Uterus (tissue), 4 donors: ENCODE measurements around the gene G6PD. TPM values are rescaled to one million over a fixed set of nuclear protein-coding genes. Genes with fewer than 3 reads are reported as not detected.
A peak's percentile ranks its signal among the peaks of the same experiment; 100 is the strongest.

Experiments
- DNase-seq, 2 donors: peaks; one replicate each; pipeline ENCODE4 v3.0.0-alpha.2; 2019 to 2020
- H3K27ac ChIP-seq, 2 donors: fragments of 200-600 bp; sonication (generic); 1 replicate in 1 of 2; 2 replicates in 1 of 2; pipeline ENCODE4 v1.5.1; 2016 to 2018
- H3K27me3 ChIP-seq, 2 donors: fragments of 200-600 bp; sonication (generic); one replicate each; pipeline ENCODE4 v1.5.1; 2018 to 2019; ENCODE audit warnings: control low read depth in 1 of 2
- H3K36me3 ChIP-seq, 2 donors: fragments of 200-600 bp; sonication (generic); one replicate each; pipeline ENCODE4 v1.5.1; 2019; ENCODE audit warnings: control low read depth in 1 of 2
- H3K4me1 ChIP-seq, 2 donors: fragments of 200-600 bp; sonication (generic); one replicate each; pipeline ENCODE4 v1.5.1; 2018 to 2019; ENCODE audit warnings: control low read depth in 1 of 2
- H3K4me3 ChIP-seq, 2 donors: fragments of 200-600 bp; sonication (generic); 1 replicate in 1 of 2; 2 replicates in 1 of 2; pipeline ENCODE4 v1.5.1; 2018 to 2019; ENCODE audit warnings: mild to moderate bottlenecking in 1 of 2
- H3K9me3 ChIP-seq, 2 donors: fragments of 200-600 bp; sonication (generic); one replicate each; pipeline ENCODE4 v1.5.1; 2019; ENCODE audit warnings: control low read depth in 1 of 2
- CTCF ChIP-seq, 4 experiments: fragments of 200-600 bp in 2 of 4; fragments of 450-650 bp in 2 of 4; sonication (generic) in 2 of 4; IDR thresholded peaks; one replicate each; pipeline ENCODE4 v1.5.1; 2016 to 2019; ENCODE audit warnings: antibody characterized with exemption in 4 of 4, mild to moderate bottlenecking in 2 of 4, moderate library complexity in 1 of 4
- POLR2A ChIP-seq, 2 donors: fragments of 450-650 bp; IDR thresholded peaks; one replicate each; pipeline ENCODE4 v1.6.1; 2016; ENCODE audit warnings: antibody characterized with exemption in 2 of 2, mild to moderate bottlenecking in 1 of 2, moderate library complexity in 1 of 2
- intact Hi-C: fragments of 100-400 bp; cut with DNase I; formaldehyde crosslinking; loops from one replicate; pipeline ENCODE4 v1.15.1; 2023; ENCODE audit warnings: low total_unique reads
- total RNA-seq, 4 donors: library from RNA; depleted of rRNA in 3 of 4; stranded (reverse); fragments of >200 nt in 3 of 4; gene quantifications; one replicate each; pipeline versions ENCODE4 v1.1.0 to v1.2.4, GENCODE V29; 2014 to 2023
- donor health status: DM: yes; HTN: yes; CAD: no.

G6PD gene
- total RNA-seq, 4 donors from 2014 or later: 15.5 to 69.6 (median 23.8) TPM

- intact Hi-C loops: no loop called here
- H3K27me3 ChIP-seq: no peaks in the 10 kb centered on the region
- TF ChIP-seq CTCF (IDR thresholded peaks at IDR 0.05): no peak
- no peak for TF ChIP-seq POLR2A (IDR thresholded peaks at IDR 0.05)
- no peak for DNase-seq
- no peak overlapping the region for H3K4me3 ChIP-seq
- H3K27ac ChIP-seq: no peak overlapping the region
- no peaks in the 10 kb centered on the region for H3K9me3 ChIP-seq
- H3K36me3 ChIP-seq: no peaks in the 10 kb centered on the region
- no peaks in the 10 kb centered on the region for H3K4me1 ChIP-seq
Observed at GRCh38 chrX:154495472-154495922, 51.1 kb downstream of the G6PD start.

- Histone ChIP-seq H3K9me3 (no peaks in the 10 kb centered on the region), H3K4me1 (no peaks in the 10 kb centered on the region), H3K36me3 (no peaks in the 10 kb centered on the region), H3K27me3 (no peaks in the 10 kb centered on the region), H3K4me3 (no peak overlapping the region), H3K27ac (no peak overlapping the region)
- intact Hi-C loops: no loop called here
- TF ChIP-seq CTCF (IDR thresholded peaks at IDR 0.05) (no peak), POLR2A (IDR thresholded peaks at IDR 0.05) (no peak)
- no peak for DNase-seq
Observed at GRCh38 chrX:154494715-154495114, 51.9 kb downstream of the G6PD start.

GRCh38 chrX:154490414-154491083 lies 56.1 kb downstream of the G6PD start, which contains the start of gene SLC10A3:
SLC10A3 (minus strand) TSS chrX:154490629; CDS start chrX:154488940, 1,689 bp downstream.
- intact Hi-C loops: no loop called here
- Histone ChIP-seq H3K4me3 (peak within 1 kb of the TSS; percentile 37 to 65), H3K9me3 (no peaks in the 10 kb centered on the region), H3K36me3 (no peaks in the 10 kb centered on the region), H3K4me1 (no peaks in the 10 kb centered on the region), H3K27ac (peak within 1 kb of the TSS; percentile 74 to 93), H3K27me3 (no peaks in the 10 kb centered on the region)
- DNase-seq: peak; percentile 91 to 92
- TF ChIP-seq POLR2A (IDR thresholded peaks at IDR 0.05) (peak; percentile 70 to 94), CTCF (IDR thresholded peaks at IDR 0.05) (no peak)

GRCh38 chrX:154490021-154490413 lies 56.6 kb downstream of the G6PD start:
- intact Hi-C loops: no loop called here
- H3K4me3 ChIP-seq: peak overlapping the region; percentile 37 to 65
- DNase-seq: peak; percentile 58 to 72
- H3K9me3 ChIP-seq: no peaks in the 10 kb centered on the region
- peak overlapping the region; percentile 74 to 93 for H3K27ac ChIP-seq
- no peaks in the 10 kb centered on the region for H3K36me3 ChIP-seq
- H3K4me1 ChIP-seq: no peaks in the 10 kb centered on the region
- H3K27me3 ChIP-seq: no peaks in the 10 kb centered on the region
- no peak for TF ChIP-seq POLR2A (IDR thresholded peaks at IDR 0.05)
- no peak for TF ChIP-seq CTCF (IDR thresholded peaks at IDR 0.05)

- DNase-seq: no peak
- Histone ChIP-seq H3K27me3 (no peaks in the 10 kb centered on the region), H3K4me1 (no peaks in the 10 kb centered on the region), H3K27ac (peak overlapping the region; percentile 74 to 93), H3K36me3 (no peaks in the 10 kb centered on the region), H3K4me3 (peak overlapping the region in 1 of 2 donors; percentile 65), H3K9me3 (no peaks in the 10 kb centered on the region)
- intact Hi-C loops: no loop called here
- TF ChIP-seq POLR2A (IDR thresholded peaks at IDR 0.05) (no peak), CTCF (IDR thresholded peaks at IDR 0.05) (no peak)
Observed at GRCh38 chrX:154489182-154489581, 57.5 kb downstream of the G6PD start.
